Measurements from ENCODE around the gene CD3D.

Gene CD3D

GRCh38 chr11:118295815-118296454, 46.6 kb downstream of the CD3D start:
- Mint-ChIP-seq H3K36me3 (ENCODE audit: low read depth) (no peaks in the 10 kb centered on the region), H3K27me3 (no peaks in the 10 kb centered on the region), H3K27ac (peak overlapping the region; percentile 74), H3K9me3 (no peaks in the 10 kb centered on the region), H3K4me1 (ENCODE audit: low read depth) (peaks cover 17% of the 10 kb centered on the region), H3K4me3 (no peak overlapping the region)

- Mint-ChIP-seq H3K4me3 (no peak overlapping the region), H3K9me3 (no peaks in the 10 kb centered on the region), H3K4me1 (ENCODE audit: low read depth) (peaks cover 19% of the 10 kb centered on the region), H3K27me3 (no peaks in the 10 kb centered on the region), H3K27ac (no peak overlapping the region), H3K36me3 (ENCODE audit: low read depth) (no peaks in the 10 kb centered on the region)
Observed at GRCh38 chr11:118295199-118295598, 47.3 kb downstream of the CD3D start.

DNA sequence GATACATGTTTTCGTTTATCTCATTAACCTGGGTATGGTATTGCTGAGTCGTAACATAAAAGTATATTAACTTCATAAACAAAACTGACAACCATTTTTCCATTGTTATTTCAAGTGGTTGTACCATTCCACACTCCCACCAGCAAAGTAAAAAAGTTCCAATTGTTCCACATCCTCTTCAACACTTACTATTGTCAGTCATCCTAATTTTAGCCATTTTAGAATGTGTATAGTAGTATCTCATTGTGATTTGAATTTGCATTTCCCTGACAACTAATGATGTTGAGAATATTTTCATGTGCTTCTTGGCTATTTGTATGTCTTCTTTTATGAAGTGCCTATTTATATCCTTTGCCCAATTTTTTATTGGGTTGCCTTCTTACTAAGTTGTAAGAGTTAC, 48.5 kb downstream of the CD3D start:
- Mint-ChIP-seq H3K27me3 (no peaks in the 10 kb centered on the region), H3K36me3 (ENCODE audit: low read depth) (no peaks in the 10 kb centered on the region), H3K4me3 (no peak overlapping the region), H3K9me3 (peaks cover 3% of the 10 kb centered on the region), H3K27ac (no peak overlapping the region), H3K4me1 (ENCODE audit: low read depth) (peaks cover 22% of the 10 kb centered on the region)

DNA sequence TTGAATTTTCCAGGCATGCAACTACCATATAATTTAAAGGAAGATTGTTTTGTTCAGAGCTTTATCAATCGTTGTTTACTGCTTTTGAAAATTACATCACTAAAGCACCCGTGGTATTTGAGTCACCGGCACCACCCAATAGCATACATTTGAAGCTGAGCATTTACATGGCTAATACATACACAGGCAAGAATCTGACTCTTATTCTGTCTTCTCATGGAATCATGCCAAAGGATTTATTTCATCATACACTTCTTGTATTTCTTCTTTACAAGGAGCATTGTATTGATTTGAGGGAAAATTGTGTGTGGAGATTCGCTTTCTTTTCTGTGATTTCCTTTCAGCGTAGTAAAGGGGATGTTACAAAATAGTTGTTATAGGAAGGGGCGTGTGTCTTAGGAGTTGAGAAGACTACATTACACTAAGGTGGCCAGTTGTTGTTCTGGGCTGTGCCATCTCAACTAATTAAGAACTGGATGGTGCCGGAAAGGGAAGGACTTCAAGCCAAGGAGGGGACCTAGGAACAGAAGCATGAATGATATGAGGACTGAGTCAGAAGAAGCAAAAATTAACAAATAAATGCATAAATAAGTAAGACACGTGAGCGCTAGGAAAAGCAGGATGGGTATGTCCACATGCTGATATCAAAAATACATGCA, 50.9 kb downstream of the CD3D start:
- no peaks in the 10 kb centered on the region for H3K36me3 Mint-ChIP-seq (ENCODE audit: low read depth)

GRCh38 chr11:118290923-118291322, 51.6 kb downstream of the CD3D start:
- Mint-ChIP-seq H3K4me3 (no peak overlapping the region), H3K4me1 (ENCODE audit: low read depth) (peaks cover 30% of the 10 kb centered on the region), H3K36me3 (ENCODE audit: low read depth) (no peaks in the 10 kb centered on the region), H3K27me3 (no peaks in the 10 kb centered on the region), H3K27ac (no peak overlapping the region), H3K9me3 (peaks cover 3% of the 10 kb centered on the region)

More for the DNA sequence above, 50.9 kb downstream of the CD3D start:
- Mint-ChIP-seq H3K4me1 (ENCODE audit: low read depth) (peaks cover 30% of the 10 kb centered on the region), H3K27ac (no peak overlapping the region), H3K9me3 (peaks cover 3% of the 10 kb centered on the region), H3K27me3 (no peaks in the 10 kb centered on the region), H3K4me3 (no peak overlapping the region)

GRCh38 chr11:118289401-118289800, 53.1 kb downstream of the CD3D start:
- no peaks in the 10 kb centered on the region for H3K27me3 Mint-ChIP-seq
- no peak overlapping the region for H3K27ac Mint-ChIP-seq
- no peak overlapping the region for H3K4me3 Mint-ChIP-seq
- H3K36me3 Mint-ChIP-seq (ENCODE audit: low read depth) = no peaks in the 10 kb centered on the region
- peaks cover 27% of the 10 kb centered on the region for H3K4me1 Mint-ChIP-seq (ENCODE audit: low read depth)
- H3K9me3 Mint-ChIP-seq = peaks cover 3% of the 10 kb centered on the region

All from stimulated activated naive CD8-positive, alpha-beta T cell treated with anti-CD3 and anti-CD28 coated beads, Interleukin-15, Interleukin-2, amounts not matched to agents 100 ng/mL and 50 ng/mL, for 24 hours (primary cell).